GM19372 (cell line): ENCODE results near the gene CACNA1G.

Source experiments
- ATAC-seq: cut with Tn5 transposase; IDR thresholded peaks from one replicate; pipeline ENCODE4 v1.9.1; 2021; ENCODE audit warnings: mild to moderate bottlenecking, low read depth, moderate library complexity; ENCODE audit not compliant: unreplicated experiment

CACNA1G gene

DNA sequence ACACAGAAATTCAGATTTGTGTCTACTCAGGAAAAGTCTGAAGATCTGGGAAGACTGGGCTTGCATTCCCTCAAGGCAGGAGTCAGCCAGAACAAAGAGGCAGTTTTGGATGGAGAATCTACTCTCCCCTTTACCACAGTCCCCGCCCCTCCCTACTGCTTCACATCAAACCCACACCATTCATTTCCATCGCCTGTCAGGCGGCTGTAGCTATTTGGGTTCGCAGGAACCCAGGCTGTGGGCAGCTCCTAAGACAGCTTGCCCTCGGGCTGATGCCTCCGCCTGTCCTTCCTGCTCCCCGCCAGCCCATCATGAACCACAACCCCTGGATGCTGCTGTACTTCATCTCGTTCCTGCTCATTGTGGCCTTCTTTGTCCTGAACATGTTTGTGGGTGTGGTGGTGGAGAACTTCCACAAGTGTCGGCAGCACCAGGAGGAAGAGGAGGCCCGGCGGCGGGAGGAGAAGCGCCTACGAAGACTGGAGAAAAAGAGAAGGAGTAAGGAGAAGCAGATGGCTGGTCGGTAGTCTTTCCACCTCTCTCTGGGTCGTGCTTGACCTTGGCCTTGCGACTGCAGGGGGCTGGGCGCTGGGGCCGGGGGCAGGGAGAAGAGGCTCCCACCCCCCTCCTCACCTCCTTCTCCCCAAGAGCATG lies 47.1 kb downstream of the CACNA1G start:
- no peak for ATAC-seq

- no peak for ATAC-seq
These were observed 48.3 kb downstream of the CACNA1G start for GRCh38 chr17:50608700-50609379.

DNA sequence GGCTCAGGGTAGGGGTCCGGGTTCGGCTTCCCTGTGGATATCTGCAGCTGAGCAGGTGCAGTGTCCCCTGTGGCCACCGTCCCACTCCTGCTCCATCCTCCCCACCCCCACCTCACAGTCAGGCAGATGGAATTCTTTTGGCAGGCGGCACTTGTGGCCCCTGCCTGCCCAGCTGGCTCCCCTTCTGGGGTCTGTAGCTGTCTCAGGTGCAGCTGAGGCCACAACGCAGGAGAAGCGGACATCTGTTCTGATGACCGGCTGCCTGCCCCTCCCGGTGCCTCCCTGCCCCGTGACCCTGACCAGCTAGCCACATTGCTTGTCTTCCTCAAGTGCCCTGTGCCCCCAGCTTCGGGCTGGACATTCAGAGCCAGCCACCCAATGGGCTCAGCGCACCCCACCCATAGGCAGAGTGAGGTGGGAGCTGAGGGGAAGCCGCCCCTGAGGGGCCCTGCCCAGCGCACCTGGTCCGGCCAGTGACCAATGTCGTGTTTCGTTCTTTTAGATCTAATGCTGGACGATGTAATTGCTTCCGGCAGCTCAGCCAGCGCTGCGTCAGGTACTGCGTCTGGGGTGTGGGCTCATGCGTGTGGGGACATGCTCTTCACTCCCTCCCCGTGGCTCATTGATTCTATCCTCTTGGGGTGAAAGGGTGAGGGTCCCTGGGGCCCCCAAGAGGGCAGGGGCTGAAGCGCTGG lies 49.0 kb downstream of the CACNA1G start:
- ATAC-seq = no peak

- ATAC-seq = no peak
These were observed 51.1 kb downstream of the CACNA1G start for GRCh38 chr17:50611634-50612033.

DNA sequence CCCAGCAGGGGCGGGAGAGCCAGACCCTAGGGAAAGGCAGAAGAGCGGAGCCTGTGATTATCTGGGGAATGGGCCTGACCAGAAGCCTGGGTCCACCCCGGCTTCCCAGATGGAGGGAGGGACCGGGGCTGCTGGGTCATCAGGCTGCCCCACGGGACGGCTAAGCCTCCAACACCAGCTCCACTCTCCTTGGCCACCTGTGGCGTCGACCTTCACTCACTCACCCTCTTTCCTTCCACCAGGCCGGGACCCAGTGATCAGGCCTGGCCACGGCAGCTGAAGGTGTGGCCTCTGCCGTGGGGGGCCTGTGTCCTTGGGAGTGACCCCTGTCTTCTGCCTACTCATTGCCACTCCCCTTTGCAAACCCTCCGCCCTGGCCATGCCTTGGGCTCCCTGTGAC lies 51.8 kb downstream of the CACNA1G start:
- ATAC-seq = no peak

- ATAC-seq = no peak
These were observed 52.8 kb downstream of the CACNA1G start for GRCh38 chr17:50613007-50613992.

- ATAC-seq = no peak
These were observed 54.0 kb downstream of the CACNA1G start for GRCh38 chr17:50614471-50615051.

GRCh38 chr17:50615828-50616227 lies 55.3 kb downstream of the CACNA1G start:
- ATAC-seq = no peak

GRCh38 chr17:50618300-50618699 lies 57.8 kb downstream of the CACNA1G start:
- no peak for ATAC-seq

- ATAC-seq = no peak
These were observed 58.4 kb downstream of the CACNA1G start for GRCh38 chr17:50618941-50619340.

- no peak for ATAC-seq
These were observed 59.0 kb downstream of the CACNA1G start for GRCh38 chr17:50619489-50619888.

- ATAC-seq = no peak
These were observed 59.7 kb downstream of the CACNA1G start for GRCh38 chr17:50620237-50620636.

DNA sequence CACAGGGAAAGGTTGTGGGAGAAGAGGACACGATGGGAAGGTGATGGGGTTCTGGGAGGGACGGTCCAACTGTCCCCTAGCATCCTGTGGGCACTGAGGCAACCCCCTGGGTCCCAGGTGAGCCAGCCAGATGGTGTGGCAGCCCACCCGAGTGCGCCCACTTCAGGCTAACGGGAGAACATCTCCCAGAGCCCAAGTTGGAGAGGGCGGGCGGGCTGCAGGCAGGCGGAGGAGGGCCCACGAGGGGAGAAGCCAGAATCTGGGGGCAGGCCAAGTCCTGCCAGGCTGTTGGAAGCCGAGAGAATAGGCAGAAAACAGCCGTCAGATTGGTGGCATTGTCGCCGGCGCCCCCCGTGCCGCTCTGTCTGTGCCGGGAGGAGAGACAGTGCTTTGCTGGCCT lies 60.3 kb downstream of the CACNA1G start:
- ATAC-seq = no peak

GRCh38 chr17:50621574-50622031 lies 61.1 kb downstream of the CACNA1G start:
- no peak for ATAC-seq

DNA sequence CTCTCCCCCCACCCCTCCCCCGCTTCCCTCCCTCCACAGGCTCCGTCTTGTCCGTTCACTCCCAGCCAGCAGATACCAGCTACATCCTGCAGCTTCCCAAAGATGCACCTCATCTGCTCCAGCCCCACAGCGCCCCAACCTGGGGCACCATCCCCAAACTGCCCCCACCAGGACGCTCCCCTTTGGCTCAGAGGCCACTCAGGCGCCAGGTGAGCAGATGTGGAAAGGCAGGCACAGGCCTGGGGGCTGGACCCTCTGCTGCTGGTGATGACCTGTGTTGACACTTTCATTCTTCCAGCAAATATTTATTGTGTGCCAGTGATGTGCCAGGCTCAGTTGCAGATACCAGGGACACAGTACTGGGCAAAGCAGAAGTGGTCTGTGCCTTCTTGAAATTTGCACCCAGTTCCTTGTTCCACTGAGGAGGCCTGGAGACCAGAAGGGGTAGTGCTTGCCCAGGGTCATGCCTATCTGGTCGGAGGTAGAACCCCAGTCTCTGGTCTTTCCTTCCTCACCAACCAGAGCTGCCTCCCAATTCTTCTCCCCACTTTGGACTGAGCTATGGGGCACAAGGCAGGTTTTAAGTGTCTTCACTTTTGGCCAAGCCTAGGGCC lies 63.9 kb downstream of the CACNA1G start:
- ATAC-seq = no peak

DNA sequence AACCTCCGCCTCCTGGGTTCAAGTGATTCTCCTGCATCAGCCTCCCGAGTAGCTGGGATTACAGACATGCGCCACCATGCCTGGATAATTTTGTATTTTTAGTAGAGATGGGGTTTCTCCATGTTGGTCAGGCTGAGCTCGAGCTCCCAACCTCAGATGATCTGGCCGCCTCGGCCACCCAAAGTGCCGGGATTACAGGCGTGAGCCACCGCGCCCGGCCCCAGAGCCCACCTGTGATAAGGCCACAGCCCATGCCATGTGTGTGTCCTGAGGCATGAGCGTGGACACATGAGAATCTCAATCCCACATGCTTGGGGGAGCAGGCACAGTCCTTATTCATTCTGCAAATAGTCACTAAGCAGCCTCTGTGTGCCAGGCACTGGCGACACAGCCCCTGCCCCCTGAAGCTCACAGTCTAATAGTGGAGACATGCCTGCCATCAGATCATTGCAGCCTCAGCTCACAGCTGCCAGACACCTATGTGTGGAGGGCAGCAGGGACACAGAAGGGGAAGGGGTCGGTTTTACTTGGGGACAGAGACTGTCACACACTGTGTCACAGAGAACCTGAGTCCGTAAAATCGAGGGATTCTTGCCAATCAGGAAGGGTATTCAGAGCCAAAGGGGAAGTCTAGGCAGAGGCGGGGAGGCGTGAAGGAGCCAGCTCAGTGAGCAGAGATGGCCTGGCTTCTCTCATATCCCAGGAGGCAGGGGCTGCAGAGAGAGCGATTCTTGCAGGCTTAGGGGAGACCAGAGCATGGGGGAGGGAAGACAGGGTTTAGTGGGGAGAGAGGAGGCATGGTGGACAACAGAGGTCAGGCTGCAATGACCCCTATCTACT lies 64.7 kb downstream of the CACNA1G start:
- ATAC-seq = no peak

- no peak for ATAC-seq
These were observed 65.6 kb downstream of the CACNA1G start for GRCh38 chr17:50626037-50626574.

GRCh38 chr17:50627036-50627781 lies 66.7 kb downstream of the CACNA1G start:
- no peak for ATAC-seq
